ENCODE results near the gene DHX35.

- no peak for TF ChIP-seq FOXK2 (IDR thresholded peaks at IDR 0.05)
- no peak for TF ChIP-seq TARDBP (IDR thresholded peaks at IDR 0.05)
- TF ChIP-seq FOXM1 (IDR thresholded peaks at IDR 0.05; ENCODE audit: borderline replicate concordance), result no peak
- TF ChIP-seq FOXA1 (IDR thresholded peaks at IDR 0.05), result no peak
Measured at GRCh38 chr20:39025883-39026282, 63.7 kb downstream of the DHX35 start.
